ENCODE data around the gene CALD1. TPM values are rescaled to one million over a fixed set of nuclear protein-coding genes. Genes with fewer than 3 reads are reported as not detected.

CALD1 gene
- total and polyA plus RNA-seq, 4 donors, result 48.0 to 226 (median 95.2) TPM

GRCh38 chr7:134988161-134988560 lies 208.7 kb downstream of the CALD1 start:
- Histone ChIP-seq H3K9ac (ENCODE audit: low read depth in 1 of 2, low read length in 2 of 2) (no peak overlapping the region), H3K36me3 (ENCODE audit: control insufficient read depth in 4 of 4, insufficient read depth in 3 of 4, low read depth in 1 of 4, low read length in 3 of 4) (peaks cover 0 to 2% (median 0%) of the 10 kb centered on the region in 4 donors), H3K4me1 (ENCODE audit: control insufficient read depth in 4 of 4, insufficient read depth in 4 of 4, low read length in 3 of 4) (peaks cover 3 to 30% (median 12%) of the 10 kb centered on the region in 4 donors), H3K4me3 (ENCODE audit: low read depth in 1 of 3, low read length in 3 of 3) (no peak overlapping the region), H3K27ac (ENCODE audit: low read depth in 1 of 2, low read length in 2 of 2) (no peak overlapping the region), H3K27me3 (ENCODE audit: control insufficient read depth in 4 of 4, insufficient read depth in 4 of 4, low read length in 3 of 4) (no peaks in the 10 kb centered on the region), H3K9me3 (ENCODE audit: control insufficient read depth in 4 of 4, low read length in 3 of 4) (no peaks in the 10 kb centered on the region)
- no peak for DNase-seq (ENCODE audit: low spot score)
- WGBS, result 88% methylated on average over 5 of the region's 5 CpGs
- TF ChIP-seq, protein P1, sequence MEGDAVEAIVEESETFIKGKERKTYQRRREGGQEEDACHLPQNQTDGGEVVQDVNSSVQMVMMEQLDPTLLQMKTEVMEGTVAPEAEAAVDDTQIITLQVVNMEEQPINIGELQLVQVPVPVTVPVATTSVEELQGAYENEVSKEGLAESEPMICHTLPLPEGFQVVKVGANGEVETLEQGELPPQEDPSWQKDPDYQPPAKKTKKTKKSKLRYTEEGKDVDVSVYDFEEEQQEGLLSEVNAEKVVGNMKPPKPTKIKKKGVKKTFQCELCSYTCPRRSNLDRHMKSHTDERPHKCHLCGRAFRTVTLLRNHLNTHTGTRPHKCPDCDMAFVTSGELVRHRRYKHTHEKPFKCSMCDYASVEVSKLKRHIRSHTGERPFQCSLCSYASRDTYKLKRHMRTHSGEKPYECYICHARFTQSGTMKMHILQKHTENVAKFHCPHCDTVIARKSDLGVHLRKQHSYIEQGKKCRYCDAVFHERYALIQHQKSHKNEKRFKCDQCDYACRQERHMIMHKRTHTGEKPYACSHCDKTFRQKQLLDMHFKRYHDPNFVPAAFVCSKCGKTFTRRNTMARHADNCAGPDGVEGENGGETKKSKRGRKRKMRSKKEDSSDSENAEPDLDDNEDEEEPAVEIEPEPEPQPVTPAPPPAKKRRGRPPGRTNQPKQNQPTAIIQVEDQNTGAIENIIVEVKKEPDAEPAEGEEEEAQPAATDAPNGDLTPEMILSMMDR (IDR thresholded peaks at IDR 0.05; ENCODE audit: low read depth, low read length, missing input control), result no peak
- TF ChIP-seq JUND (IDR thresholded peaks at IDR 0.05) (no peak), NR2F2 (IDR thresholded peaks at IDR 0.05) (no peak), YY1 (IDR thresholded peaks at IDR 0.05) (no peak), MAX (IDR thresholded peaks at IDR 0.05) (no peak), GABPA (IDR thresholded peaks at IDR 0.05 in 1 of 2, conservative IDR thresholded peaks at IDR 0.05 in 1 of 2) (no peak), RXRA (IDR thresholded peaks at IDR 0.05) (no peak), SP1 (IDR thresholded peaks at IDR 0.05) (no peak)
- TF ChIP-seq, protein P2, sequence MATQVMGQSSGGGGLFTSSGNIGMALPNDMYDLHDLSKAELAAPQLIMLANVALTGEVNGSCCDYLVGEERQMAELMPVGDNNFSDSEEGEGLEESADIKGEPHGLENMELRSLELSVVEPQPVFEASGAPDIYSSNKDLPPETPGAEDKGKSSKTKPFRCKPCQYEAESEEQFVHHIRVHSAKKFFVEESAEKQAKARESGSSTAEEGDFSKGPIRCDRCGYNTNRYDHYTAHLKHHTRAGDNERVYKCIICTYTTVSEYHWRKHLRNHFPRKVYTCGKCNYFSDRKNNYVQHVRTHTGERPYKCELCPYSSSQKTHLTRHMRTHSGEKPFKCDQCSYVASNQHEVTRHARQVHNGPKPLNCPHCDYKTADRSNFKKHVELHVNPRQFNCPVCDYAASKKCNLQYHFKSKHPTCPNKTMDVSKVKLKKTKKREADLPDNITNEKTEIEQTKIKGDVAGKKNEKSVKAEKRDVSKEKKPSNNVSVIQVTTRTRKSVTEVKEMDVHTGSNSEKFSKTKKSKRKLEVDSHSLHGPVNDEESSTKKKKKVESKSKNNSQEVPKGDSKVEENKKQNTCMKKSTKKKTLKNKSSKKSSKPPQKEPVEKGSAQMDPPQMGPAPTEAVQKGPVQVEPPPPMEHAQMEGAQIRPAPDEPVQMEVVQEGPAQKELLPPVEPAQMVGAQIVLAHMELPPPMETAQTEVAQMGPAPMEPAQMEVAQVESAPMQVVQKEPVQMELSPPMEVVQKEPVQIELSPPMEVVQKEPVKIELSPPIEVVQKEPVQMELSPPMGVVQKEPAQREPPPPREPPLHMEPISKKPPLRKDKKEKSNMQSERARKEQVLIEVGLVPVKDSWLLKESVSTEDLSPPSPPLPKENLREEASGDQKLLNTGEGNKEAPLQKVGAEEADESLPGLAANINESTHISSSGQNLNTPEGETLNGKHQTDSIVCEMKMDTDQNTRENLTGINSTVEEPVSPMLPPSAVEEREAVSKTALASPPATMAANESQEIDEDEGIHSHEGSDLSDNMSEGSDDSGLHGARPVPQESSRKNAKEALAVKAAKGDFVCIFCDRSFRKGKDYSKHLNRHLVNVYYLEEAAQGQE (IDR thresholded peaks at IDR 0.05), result no peak
- TF ChIP-seq, protein P3, sequence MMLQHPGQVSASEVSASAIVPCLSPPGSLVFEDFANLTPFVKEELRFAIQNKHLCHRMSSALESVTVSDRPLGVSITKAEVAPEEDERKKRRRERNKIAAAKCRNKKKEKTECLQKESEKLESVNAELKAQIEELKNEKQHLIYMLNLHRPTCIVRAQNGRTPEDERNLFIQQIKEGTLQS (IDR thresholded peaks at IDR 0.05), result no peak

DNA sequence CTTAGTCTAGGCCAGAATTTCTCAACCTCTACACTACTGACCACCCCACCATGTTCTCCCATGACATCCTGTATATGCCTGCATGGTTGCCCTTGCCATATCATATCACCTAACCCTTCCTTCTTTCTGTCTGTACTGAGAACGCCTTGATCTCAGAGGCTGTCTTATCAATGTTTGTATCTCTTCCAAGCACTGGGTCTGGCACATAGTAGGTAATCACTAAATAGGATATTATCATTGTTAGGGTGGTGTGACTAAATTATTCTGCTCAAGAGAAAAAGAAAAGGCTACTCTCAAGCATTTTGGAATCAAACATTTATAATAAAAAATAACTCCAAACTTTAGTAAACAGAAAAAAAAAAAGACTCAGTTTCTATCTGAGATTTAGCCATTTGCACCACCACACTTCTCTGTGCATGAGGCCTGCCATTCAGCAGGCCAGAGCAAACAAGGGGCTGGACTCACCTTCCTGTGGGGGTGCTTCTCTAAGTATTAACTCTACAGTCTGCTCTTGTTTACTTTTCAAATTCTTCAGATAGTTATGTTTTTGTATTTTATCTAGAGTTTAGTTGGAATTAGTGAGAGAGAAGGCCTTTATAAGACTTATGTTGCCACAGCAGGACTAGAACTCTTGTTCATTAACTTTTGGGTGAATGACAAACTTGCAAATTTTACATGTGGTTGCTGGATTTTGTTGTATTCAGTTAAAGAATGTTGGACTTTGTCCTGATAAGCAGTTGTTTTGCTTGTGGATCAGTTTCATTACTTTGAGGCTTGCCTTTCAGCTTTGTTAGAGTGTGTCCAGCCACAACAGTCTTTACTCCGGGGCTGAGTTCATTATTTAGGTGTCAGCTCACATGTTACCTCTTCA lies 212.3 kb downstream of the CALD1 start:
- no peak overlapping the region for H3K4me3 ChIP-seq (ENCODE audit: low read depth in 1 of 3, low read length in 3 of 3)
- DNase-seq (ENCODE audit: low spot score), result no peak
- H3K9me3 ChIP-seq (ENCODE audit: control insufficient read depth in 4 of 4, low read length in 3 of 4), result no peaks in the 10 kb centered on the region
- peaks cover 0 to 6% (median 2%) of the 10 kb centered on the region in 4 donors for H3K36me3 ChIP-seq (ENCODE audit: control insufficient read depth in 4 of 4, insufficient read depth in 3 of 4, low read depth in 1 of 4, low read length in 3 of 4)
- H3K4me1 ChIP-seq (ENCODE audit: control insufficient read depth in 4 of 4, insufficient read depth in 4 of 4, low read length in 3 of 4), result peaks cover 0 to 28% (median 14%) of the 10 kb centered on the region in 4 donors
- peak overlapping the region in 1 of 2 donors; percentile 47 for H3K27ac ChIP-seq (ENCODE audit: low read depth in 1 of 2, low read length in 2 of 2)
- WGBS, result 47% methylated on average over 2 of the region's 2 CpGs
- no peaks in the 10 kb centered on the region for H3K27me3 ChIP-seq (ENCODE audit: control insufficient read depth in 4 of 4, insufficient read depth in 4 of 4, low read length in 3 of 4)
- H3K9ac ChIP-seq (ENCODE audit: low read depth in 1 of 2, low read length in 2 of 2), result no peak overlapping the region
- TF ChIP-seq RAD21 (IDR thresholded peaks at IDR 0.05) (peak; percentile 10 to 20), FOXA2 (IDR thresholded peaks at IDR 0.05) (peak; percentile 60), FOXA1 (IDR thresholded peaks at IDR 0.05) (no peak), MAX (IDR thresholded peaks at IDR 0.05) (peak; percentile 25), TAF1 (conservative IDR thresholded peaks at IDR 0.05) (no peak), EGR1 (IDR thresholded peaks at IDR 0.05; ENCODE audit: low read depth in 2 of 2) (no peak), HNF4G (IDR thresholded peaks at IDR 0.05) (peak; percentile 76), YY1 (IDR thresholded peaks at IDR 0.05) (peak; percentile 22), HNF4A (conservative IDR thresholded peaks at IDR 0.05) (peak; percentile 88 to 91), NR2F2 (IDR thresholded peaks at IDR 0.05) (no peak), SP1 (IDR thresholded peaks at IDR 0.05) (peak; percentile 93), JUND (IDR thresholded peaks at IDR 0.05) (no peak), GABPA (IDR thresholded peaks at IDR 0.05 in 1 of 2, conservative IDR thresholded peaks at IDR 0.05 in 1 of 2) (peak in 1 of 2 donors; percentile 23), ZBTB33 (IDR thresholded peaks at IDR 0.05) (peak; percentile 23)
- TF ChIP-seq, protein P3 (IDR thresholded peaks at IDR 0.05), result no peak
- TF ChIP-seq, protein P1 (IDR thresholded peaks at IDR 0.05; ENCODE audit: low read depth, low read length, missing input control), result no peak
